Vagina (tissue), 2 donors: ENCODE results near the gene TNS3. TPM values are rescaled to one million over a fixed set of nuclear protein-coding genes. Genes with fewer than 3 reads are reported as not detected.
A peak's percentile ranks its signal among the peaks of the same experiment; 100 is the strongest.

ENCODE experiments used
- DNase-seq, 2 donors: peaks; one replicate each; pipeline ENCODE4 v3.0.0-alpha.2; 2017; ENCODE audit errors: extremely low spot score in 2 of 2
- H3K27ac ChIP-seq: fragments of 200-600 bp; sonication (generic); one replicate; pipeline ENCODE4 v1.5.1; 2019
- H3K27me3 ChIP-seq: fragments of 200-600 bp; sonication (generic); one replicate; pipeline ENCODE4 v1.5.1; 2019
- H3K36me3 ChIP-seq, 2 donors: fragments of 200-600 bp; sonication (generic); one replicate each; pipeline ENCODE4 v1.5.1; 2017 to 2019
- H3K4me1 ChIP-seq: fragments of 200-600 bp; sonication (generic); one replicate; pipeline ENCODE4 v1.5.1; 2019
- H3K4me3 ChIP-seq, 2 donors: fragments of 200-600 bp; sonication (generic); 1 replicate in 1 of 2; 2 replicates in 1 of 2; pipeline ENCODE4 v1.5.1; 2016 to 2019
- H3K9me3 ChIP-seq: fragments of 200-600 bp; sonication (generic); one replicate; pipeline ENCODE4 v1.5.1; 2019
- CTCF ChIP-seq, 3 experiments: fragments of 450-650 bp in 2 of 3; fragments of 200-600 bp in 1 of 3; sonication (generic) in 1 of 3; IDR thresholded peaks; one replicate each; pipeline ENCODE4 v1.5.1; 2017 to 2019; ENCODE audit warnings: antibody characterized with exemption in 3 of 3, mild to moderate bottlenecking in 2 of 3, moderate library complexity in 2 of 3
- POLR2A ChIP-seq, 2 donors: fragments of 450-650 bp; IDR thresholded peaks; one replicate each; pipeline ENCODE4 v1.6.1; 2017; ENCODE audit warnings: antibody characterized with exemption in 2 of 2, mild to moderate bottlenecking in 2 of 2, moderate library complexity in 2 of 2
- POLR2AphosphoS5 ChIP-seq, 2 donors: sonication (generic); formaldehyde crosslinking; IDR thresholded peaks; one replicate each; pipeline ENCODE4 v1.9.0; 2017; ENCODE audit warnings: antibody characterized with exemption in 2 of 2, mild to moderate bottlenecking in 2 of 2, low read depth in 1 of 2; ENCODE audit not compliant: insufficient read depth in 1 of 2
- intact Hi-C: fragments of 100-400 bp; cut with DNase I; formaldehyde crosslinking; loops from one replicate; pipeline ENCODE4 v1.15.1; 2023
- total RNA-seq: library from RNA; depleted of rRNA; stranded (reverse); fragments of >200 nt; gene quantifications from one replicate; pipeline ENCODE4 v1.2.3, GENCODE V29; 2016

The TNS3 gene
- total RNA-seq, 1 donor from 2014 or later = 36.8 TPM

DNA sequence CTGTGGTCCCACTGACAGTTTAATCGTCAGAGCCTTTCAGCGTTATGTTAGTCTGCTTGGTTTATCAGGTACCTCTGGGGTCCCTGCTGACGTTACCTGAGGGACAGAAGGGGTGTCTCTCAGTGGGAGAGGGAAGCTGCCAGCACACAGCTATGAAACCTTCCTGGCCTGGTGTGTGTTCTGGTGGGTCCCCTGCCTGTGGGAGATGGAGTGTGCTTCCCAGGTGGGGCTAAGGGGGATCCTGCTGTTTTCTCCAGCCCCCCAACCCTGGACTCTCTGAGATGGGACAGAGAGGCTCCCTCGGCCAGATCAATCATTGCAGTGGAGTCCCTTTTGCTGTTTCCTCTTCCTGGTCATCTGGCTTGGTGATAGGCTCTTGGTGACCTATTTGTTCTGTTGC, 308.8 kb downstream of the TNS3 start:
- no peaks in the 10 kb centered on the region for H3K4me1 ChIP-seq
- TF ChIP-seq POLR2A (IDR thresholded peaks at IDR 0.05) (no peak), CTCF (IDR thresholded peaks at IDR 0.05) (no peak), POLR2AphosphoS5 (IDR thresholded peaks at IDR 0.05; ENCODE audit: insufficient read depth in 1 of 2, low read depth in 1 of 2) (no peak)
- no peak overlapping the region for H3K4me3 ChIP-seq
- DNase-seq = peak in 1 of 2 donors; percentile 95
- intact Hi-C loops = no loop called here
- H3K27me3 ChIP-seq = no peaks in the 10 kb centered on the region
- no peaks in the 10 kb centered on the region for H3K9me3 ChIP-seq
- H3K27ac ChIP-seq = no peak overlapping the region
- peaks cover 0 to 8% of the 10 kb centered on the region in 2 donors for H3K36me3 ChIP-seq

DNA sequence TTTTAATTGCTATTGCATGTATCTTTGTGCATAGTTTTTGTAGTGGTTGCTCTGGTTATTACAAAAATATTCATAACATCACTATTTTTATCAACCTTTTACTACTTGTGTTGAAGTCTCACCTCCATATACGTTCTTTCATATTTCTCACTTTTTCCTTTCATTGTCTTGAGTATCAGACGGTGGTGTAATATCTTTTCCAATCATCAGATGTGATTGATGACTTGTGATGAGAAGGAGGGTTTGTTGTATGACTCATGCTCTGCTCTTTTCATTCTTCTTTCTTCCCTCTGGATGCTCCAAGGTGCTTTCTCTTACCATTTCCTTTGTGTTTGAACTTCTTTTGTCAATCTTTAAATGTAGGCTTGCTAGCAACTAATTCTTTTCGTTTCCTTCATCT, 310.2 kb downstream of the TNS3 start:
- Histone ChIP-seq H3K36me3 (no peaks in the 10 kb centered on the region), H3K27me3 (no peaks in the 10 kb centered on the region), H3K4me3 (no peak overlapping the region), H3K9me3 (no peaks in the 10 kb centered on the region), H3K4me1 (no peaks in the 10 kb centered on the region), H3K27ac (no peak overlapping the region)
- intact Hi-C loops = no loop called here
- TF ChIP-seq POLR2AphosphoS5 (IDR thresholded peaks at IDR 0.05; ENCODE audit: insufficient read depth in 1 of 2, low read depth in 1 of 2) = no peak
- TF ChIP-seq CTCF (IDR thresholded peaks at IDR 0.05) = no peak
- TF ChIP-seq POLR2A (IDR thresholded peaks at IDR 0.05) = no peak
- no peak for DNase-seq

DNA sequence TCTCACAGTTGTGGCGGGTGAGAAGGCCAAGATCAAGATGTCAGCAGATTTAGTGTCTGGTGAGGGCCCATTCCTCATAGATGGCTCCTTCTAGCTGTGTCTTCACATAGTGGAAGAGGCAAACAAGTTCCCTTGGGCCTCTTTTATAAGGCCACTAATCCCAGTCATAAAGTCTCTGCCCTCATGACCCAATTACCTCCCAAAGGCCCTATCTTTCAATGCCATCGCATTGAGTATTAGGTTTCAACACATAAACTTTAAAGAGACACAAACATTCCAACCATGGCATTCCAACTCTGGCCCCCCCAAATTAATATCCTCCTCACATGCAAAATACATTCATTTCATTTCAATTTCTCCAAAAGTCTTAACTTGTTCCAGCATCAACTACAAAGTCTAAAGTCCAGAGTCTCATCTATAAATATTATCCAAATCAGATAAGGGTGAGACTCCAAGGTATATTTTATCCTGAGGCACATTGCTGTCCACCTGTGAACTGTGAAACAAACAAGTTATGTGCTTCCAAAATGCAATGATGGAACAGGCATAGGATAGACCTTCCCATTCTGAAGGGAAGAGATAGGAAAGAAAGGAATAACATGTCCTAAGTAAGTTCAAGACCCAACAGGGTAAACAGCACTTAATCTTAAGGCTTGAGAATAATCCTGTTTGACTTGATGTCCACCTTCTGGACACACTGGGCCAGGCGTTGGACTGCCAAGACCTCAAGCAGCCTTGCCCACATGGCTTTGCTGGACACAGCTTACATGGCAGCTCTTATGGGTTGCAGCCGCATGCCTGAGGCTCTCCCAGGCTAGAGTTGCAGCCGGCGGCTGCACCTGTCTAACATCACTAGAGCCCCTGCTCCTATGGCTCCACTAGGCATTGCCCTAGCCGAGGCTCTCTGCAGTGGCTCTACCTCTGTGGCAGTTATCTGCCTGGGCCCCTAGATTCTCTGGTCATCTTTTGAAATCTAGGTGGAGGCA, 312.8 kb downstream of the TNS3 start:
- no peaks in the 10 kb centered on the region for H3K27me3 ChIP-seq
- H3K4me3 ChIP-seq = no peak overlapping the region
- no peaks in the 10 kb centered on the region for H3K36me3 ChIP-seq
- intact Hi-C loops = no loop called here
- no peaks in the 10 kb centered on the region for H3K9me3 ChIP-seq
- no peak for DNase-seq
- H3K4me1 ChIP-seq = no peaks in the 10 kb centered on the region
- H3K27ac ChIP-seq = no peak overlapping the region
- TF ChIP-seq CTCF (IDR thresholded peaks at IDR 0.05) = no peak
- TF ChIP-seq POLR2AphosphoS5 (IDR thresholded peaks at IDR 0.05; ENCODE audit: insufficient read depth in 1 of 2, low read depth in 1 of 2) = no peak
- no peak for TF ChIP-seq POLR2A (IDR thresholded peaks at IDR 0.05)

GRCh38 chr7:47267346-47267745, 314.6 kb downstream of the TNS3 start:
- DNase-seq = no peak
- no peak for TF ChIP-seq POLR2AphosphoS5 (IDR thresholded peaks at IDR 0.05; ENCODE audit: insufficient read depth in 1 of 2, low read depth in 1 of 2)
- no peak for TF ChIP-seq CTCF (IDR thresholded peaks at IDR 0.05)
- TF ChIP-seq POLR2A (IDR thresholded peaks at IDR 0.05) = no peak

DNA sequence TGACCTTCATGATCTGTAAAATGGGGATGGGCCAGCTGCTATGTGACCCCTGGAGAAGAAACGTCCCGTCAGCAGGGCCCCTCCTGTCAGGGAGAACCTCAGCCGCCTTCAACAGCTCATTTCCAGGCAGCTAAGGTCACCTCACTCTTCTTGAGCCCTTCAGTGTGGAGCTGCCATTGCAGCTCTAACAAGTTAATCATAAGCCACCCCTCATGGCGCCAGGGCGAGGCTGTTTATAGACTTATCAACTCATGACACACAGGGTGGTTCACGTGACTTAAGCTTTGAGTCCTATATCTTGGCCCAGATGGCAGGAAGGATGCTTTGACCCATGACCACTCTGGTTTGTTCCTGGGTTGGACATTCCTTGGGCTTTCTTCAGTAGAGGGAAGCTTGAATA, 315.1 kb downstream of the TNS3 start:
- Histone ChIP-seq H3K4me3 (no peak overlapping the region), H3K36me3 (no peaks in the 10 kb centered on the region), H3K4me1 (no peaks in the 10 kb centered on the region), H3K9me3 (no peaks in the 10 kb centered on the region), H3K27ac (peak overlapping the region; percentile 53), H3K27me3 (no peaks in the 10 kb centered on the region)
- TF ChIP-seq POLR2A (IDR thresholded peaks at IDR 0.05) (no peak), POLR2AphosphoS5 (IDR thresholded peaks at IDR 0.05; ENCODE audit: insufficient read depth in 1 of 2, low read depth in 1 of 2) (no peak), CTCF (IDR thresholded peaks at IDR 0.05) (no peak)
- peak in 1 of 2 donors; percentile 87 for DNase-seq
- intact Hi-C loops = no loop called here

More at GRCh38 chr7:47267346-47267745, 314.6 kb downstream of the TNS3 start:
- no peak overlapping the region for H3K4me3 ChIP-seq
- no peaks in the 10 kb centered on the region for H3K9me3 ChIP-seq
- no peaks in the 10 kb centered on the region for H3K4me1 ChIP-seq
- intact Hi-C loops = no loop called here
- H3K36me3 ChIP-seq = no peaks in the 10 kb centered on the region
- no peaks in the 10 kb centered on the region for H3K27me3 ChIP-seq
- H3K27ac ChIP-seq = no peak overlapping the region
